NCI-H526 (cell line): ENCODE data around the gene KIAA1958.

Source experiments
- DNase-seq, 2 experiments: peaks; one replicate each; lab custom pipeline; 2025; lab: John Stamatoyannopoulos, UW

KIAA1958 gene

DNA sequence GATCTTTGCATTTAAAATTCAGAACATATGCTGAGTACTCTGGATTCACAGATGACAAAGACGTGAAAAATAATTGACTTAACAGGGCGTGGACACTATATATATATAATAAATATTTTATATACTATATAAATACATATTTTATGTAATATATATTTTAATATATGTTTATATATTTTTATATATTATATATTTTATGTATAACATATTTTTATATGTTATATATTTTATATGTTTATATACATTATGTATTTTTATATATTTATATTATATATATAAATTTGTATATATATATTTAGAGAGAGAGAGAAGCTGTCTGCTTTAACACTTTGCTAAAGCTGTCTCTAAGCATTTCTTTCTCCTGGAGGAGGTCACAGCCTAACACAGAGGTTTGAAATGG is 118.2 kb downstream of the KIAA1958 start:
- no peak for DNase-seq

DNA sequence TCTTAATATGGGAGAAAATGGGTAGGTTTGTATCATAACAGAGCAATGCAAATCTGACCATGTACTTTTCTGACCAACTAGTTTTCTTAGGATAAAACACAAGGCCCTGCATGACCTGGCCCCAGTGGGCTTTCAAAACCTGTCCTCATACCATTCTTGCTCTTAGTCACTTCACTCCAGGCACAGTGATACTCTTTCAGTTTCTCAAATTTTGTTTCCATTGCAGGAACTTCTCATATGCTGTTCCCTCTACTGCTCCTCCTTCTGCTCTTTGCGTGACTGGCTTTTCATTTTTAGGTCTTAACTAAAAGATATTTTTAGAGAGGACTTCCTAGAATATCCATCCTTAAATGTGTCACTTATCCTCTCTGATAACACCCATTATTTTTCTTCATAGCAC is 118.9 kb downstream of the KIAA1958 start:
- no peak for DNase-seq

- no peak for DNase-seq
These were observed 119.5 kb downstream of the KIAA1958 start for GRCh38 chr9:112605963-112606699.

DNA sequence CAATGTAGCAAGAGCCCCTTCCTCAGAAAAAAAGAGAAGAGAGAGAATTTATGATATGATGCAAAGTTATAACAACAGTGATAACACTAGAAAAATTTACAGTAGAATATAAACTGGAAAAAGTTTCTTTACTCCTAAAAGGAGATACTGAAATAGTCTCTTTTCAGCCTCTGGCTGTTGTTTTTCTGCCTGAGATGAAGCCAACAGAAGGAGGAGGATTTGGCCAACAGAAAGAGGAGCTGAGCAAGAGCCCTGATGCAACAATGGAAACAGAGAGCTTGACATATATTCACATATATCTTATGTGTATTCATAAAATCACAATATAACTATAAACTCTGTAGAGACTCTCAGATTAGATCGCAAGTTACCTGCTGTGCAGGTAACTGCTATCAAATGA is 122.2 kb downstream of the KIAA1958 start:
- DNase-seq = no peak

GRCh38 chr9:112615584-112616266 is 129.1 kb downstream of the KIAA1958 start:
- no peak for DNase-seq

GRCh38 chr9:112617371-112617770 is 130.7 kb downstream of the KIAA1958 start:
- DNase-seq = no peak

GRCh38 chr9:112618385-112619009 is 131.9 kb downstream of the KIAA1958 start:
- DNase-seq = no peak

DNA sequence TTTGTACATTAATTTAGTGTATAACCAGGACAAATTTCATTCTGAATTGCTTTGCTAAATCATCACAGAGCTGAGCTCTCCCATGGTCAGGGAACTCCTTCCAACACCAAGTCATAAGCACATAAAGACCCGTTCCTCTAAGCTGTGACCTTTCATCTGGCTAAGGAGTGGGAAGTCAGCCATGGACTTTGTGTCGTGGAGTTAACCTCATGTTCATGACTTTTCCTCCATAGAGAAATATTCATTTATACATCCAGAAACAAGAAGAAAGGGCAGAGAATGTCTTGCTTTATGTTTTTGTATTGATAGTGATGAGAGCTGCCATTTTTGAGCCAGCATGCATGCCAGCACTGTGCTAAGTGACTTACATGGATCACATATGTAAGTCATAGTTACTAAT is 133.8 kb downstream of the KIAA1958 start:
- DNase-seq = no peak

GRCh38 chr9:112621018-112621655 is 134.5 kb downstream of the KIAA1958 start:
- DNase-seq = no peak

- DNase-seq = no peak
These were observed 136.6 kb downstream of the KIAA1958 start for GRCh38 chr9:112623198-112623597.

GRCh38 chr9:112624711-112625707 is 138.4 kb downstream of the KIAA1958 start:
- DNase-seq = no peak

- no peak for DNase-seq
These were observed 143.3 kb downstream of the KIAA1958 start for GRCh38 chr9:112629671-112630485.

DNA sequence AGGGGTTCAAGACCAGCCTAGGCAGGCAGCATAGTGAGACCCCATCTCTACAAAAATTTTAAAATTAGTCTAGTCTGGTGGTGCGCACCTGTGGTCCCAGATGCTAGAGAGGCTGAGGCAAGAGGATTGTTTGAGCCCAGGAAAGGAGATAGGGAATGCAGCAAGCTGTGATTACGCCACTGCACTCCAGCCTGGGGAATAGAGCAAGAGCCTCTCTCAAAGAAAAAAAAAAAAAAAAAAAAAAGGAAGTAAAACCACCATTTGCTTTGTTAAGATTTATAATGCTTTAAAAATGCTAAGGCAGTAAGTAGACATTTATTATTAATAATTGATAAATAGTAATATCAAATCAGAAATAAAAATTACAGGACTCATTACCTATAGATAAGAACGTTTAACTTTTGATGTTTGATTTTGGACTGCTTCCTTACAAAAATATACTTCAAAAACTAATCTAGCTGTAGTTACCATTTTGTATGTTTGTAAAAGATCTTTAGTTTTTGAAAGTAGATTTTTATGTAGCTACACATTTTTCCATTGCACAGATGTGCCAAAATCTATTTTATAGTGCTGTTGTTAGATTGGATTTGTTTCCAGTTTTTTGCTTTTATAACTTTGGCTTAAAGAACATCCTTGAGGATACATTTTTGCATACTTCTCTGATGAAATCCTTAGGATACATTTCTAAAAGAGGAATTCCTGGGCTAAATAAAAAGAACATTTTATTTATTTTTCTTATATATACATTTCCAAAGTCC is 144.9 kb downstream of the KIAA1958 start:
- no peak for DNase-seq

DNA sequence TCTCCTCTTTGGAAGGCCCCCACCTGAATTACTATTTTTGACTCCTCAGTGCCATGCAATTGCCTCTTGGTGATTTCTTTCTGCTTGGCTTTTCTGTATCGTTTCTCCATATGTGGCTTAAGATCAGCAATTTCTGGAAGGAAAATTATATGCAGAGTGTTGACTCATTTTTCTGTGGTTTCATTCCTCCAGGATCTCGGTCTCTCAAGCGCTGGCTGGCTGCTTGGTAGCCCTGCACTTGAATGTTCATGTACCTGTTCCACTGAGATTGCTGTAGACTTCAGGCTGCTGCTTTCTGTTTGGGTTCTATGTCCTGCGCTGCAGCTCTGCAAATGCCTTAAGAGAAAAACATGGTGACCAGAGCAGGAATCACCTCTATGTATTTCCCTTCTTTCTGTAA is 153.7 kb downstream of the KIAA1958 start:
- DNase-seq = no peak

DNA sequence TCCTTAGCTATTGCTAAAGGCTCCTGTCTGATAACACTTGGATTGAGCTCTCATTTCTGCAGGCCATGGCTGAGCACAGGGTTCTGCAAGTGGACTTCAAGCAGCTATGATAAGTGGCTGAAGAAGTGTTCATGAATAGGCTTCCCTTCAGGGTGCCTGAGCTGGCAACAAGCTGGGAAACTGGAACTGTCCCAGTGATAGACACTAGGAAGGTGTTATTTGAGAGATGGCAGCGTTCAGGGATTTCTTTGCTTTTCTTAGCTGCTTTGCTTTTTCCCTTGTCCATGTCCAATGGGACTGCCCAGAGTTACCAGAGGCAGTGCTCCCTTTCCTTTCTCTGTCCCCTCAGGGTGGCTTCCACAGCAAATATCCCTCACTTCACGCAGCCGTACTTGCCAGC is 155.5 kb downstream of the KIAA1958 start:
- no peak for DNase-seq

GRCh38 chr9:112647596-112647995 is 161.0 kb downstream of the KIAA1958 start:
- no peak for DNase-seq

- DNase-seq = no peak
These were observed 162.0 kb downstream of the KIAA1958 start for GRCh38 chr9:112648624-112649023.

GRCh38 chr9:112654282-112654681 is 167.7 kb downstream of the KIAA1958 start:
- DNase-seq = no peak

DNA sequence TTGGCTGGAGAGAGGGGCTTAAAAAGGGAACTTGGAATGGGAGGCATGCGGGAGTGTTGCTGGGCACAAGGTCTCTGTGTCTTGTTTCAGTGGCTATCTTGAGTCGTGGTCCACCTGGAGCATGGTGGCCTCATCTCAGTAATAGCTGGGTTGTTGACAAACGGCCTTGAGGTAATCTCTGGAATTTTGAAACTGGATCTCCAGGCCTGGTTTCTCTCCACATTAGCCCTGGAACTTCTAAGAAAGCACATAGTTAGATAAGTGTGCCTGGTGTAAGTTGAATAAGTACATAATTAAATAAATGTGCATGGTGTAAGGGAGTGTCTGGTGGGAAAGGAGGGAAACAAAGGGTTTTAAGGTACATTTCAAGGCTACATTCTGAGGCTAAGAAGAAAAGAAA is 169.0 kb downstream of the KIAA1958 start:
- DNase-seq = no peak

DNA sequence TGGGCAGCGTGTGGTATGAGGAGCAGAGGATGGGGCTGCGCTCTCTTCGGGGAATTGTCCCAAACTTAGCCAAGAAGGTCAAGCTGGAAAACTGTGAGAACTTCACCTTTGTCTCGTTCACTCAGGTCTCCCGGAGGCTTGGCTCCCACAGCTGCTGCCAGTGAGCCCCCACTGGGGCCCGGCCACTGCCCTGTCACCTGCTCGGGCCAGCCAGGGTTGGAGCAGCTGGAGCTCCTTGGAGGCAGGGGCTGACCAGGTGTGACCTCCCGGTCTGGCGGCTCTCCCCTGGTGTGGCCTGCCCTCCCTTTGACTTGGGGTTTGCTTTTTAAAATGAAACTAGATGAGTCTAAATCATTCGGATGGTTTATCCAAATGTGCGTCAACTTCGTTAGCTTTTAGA is 173.3 kb downstream of the KIAA1958 start:
- no peak for DNase-seq
